Pancreas (tissue), 10 donors: ENCODE results near the gene SLC13A5. TPM values are rescaled to one million over a fixed set of nuclear protein-coding genes. Genes with fewer than 3 reads are reported as not detected.

Source experiments
- ATAC-seq, 4 donors: fragments of 200-7000 bp; cut with Tn5 transposase; one replicate each; pipeline versions ENCODE4 v1.8.0 to v1.9.1; 2020; ENCODE audit warnings: mild to moderate bottlenecking in 4 of 4, moderate library complexity in 4 of 4
- DNase-seq, 6 donors: peaks; one replicate each; pipeline ENCODE4 v3.0.0-alpha.2; 2020
- FAIRE-seq: peaks from 2 replicates; lab custom pipeline; 2012; peaks lifted over from hg19 to GRCh38; lab: Jason Lieb, UNC
- H3K27ac ChIP-seq, 4 donors: fragments of 200-600 bp; sonication (generic); 1 replicate in 3 of 4; 2 replicates in 1 of 4; pipeline versions ENCODE4 v1.5.0 to v1.8.0; 2020
- H3K27me3 ChIP-seq, 4 donors: fragments of 200-600 bp; one replicate each; pipeline ENCODE4 v1.8.0; 2021
- H3K36me3 ChIP-seq, 3 donors: fragments of 200-600 bp; sonication (generic) in 1 of 3; one replicate each; pipeline versions ENCODE4 v1.5.0 to v1.8.0; 2020 to 2021
- H3K4me1 ChIP-seq, 3 donors: fragments of 200-600 bp; one replicate each; pipeline ENCODE4 v1.8.0; 2021
- H3K4me3 ChIP-seq, 4 donors: fragments of 200-600 bp; sonication (generic) in 2 of 4; one replicate each; pipeline versions ENCODE4 v1.5.0 to v1.8.0; 2020 to 2021
- H3K9me3 ChIP-seq, 4 donors: fragments of 200-600 bp; one replicate each; pipeline ENCODE4 v1.8.0; 2021
- CTCF ChIP-seq, 4 donors: fragments of 200-600 bp; sonication (generic) in 3 of 4; IDR thresholded peaks; one replicate each; pipeline versions ENCODE4 v1.5.0 to v1.8.0; 2021; ENCODE audit warnings: antibody characterized with exemption in 4 of 4
- WGBS, 2 donors: extraction: QIAGEN DNeasy Blood & Tissue Kit; methylation state at CpG; one replicate each; pipeline ENCODE4 v1.1.7; 2013; 5-methylcytosine and 5-hydroxymethylcytosine counted together
- intact Hi-C, 3 donors: fragments of 100-400 bp; cut with DNase I; formaldehyde crosslinking; loops; one replicate each; pipeline versions ENCODE4 v1.11.1 to v1.14.2; 2022
- polyA plus RNA-seq, 2 donors: library from polyadenylated mRNA; stranded (reverse); fragments of 200-250 nt; gene quantifications; one replicate each; pipeline ENCODE4 v1.2.3, GENCODE V29; 2013
- total RNA-seq, 6 donors: library from RNA; stranded (reverse); fragmentation: NEBNext Ultra II Directional in 4 of 6; extraction: Animal tissue kit (Norgen Biotek cat#: 25700) in 4 of 6; gene quantifications; one replicate each; pipeline versions ENCODE4 v1.2.1 to v1.2.4, GENCODE V29; 2021 to 2023
- donor health status: healthy with polysubstance abuse.
- donor health status: DM: no; HTN: no; CAD: no; lungs with moderate emphysema.
- donor health status: DM: no; HTN: no; CAD: no.
- donor health status: control.
- donor health status: control.
- donor health status: Bipolar disorder and iron deficiency.
- donor health status: DM: yes; HTN: yes; CAD: no.
- donor health status: DM: no; HTN: no; CAD: no.
- donor health status: DM: no; HTN: no; CAD: no.
- donor health status: DM: yes; HTN: yes; CAD: no.

Gene SLC13A5
- total and polyA plus RNA-seq, 8 donors: 0.15 to 0.47 (median 0.25) TPM; not detected in 4

DNA sequence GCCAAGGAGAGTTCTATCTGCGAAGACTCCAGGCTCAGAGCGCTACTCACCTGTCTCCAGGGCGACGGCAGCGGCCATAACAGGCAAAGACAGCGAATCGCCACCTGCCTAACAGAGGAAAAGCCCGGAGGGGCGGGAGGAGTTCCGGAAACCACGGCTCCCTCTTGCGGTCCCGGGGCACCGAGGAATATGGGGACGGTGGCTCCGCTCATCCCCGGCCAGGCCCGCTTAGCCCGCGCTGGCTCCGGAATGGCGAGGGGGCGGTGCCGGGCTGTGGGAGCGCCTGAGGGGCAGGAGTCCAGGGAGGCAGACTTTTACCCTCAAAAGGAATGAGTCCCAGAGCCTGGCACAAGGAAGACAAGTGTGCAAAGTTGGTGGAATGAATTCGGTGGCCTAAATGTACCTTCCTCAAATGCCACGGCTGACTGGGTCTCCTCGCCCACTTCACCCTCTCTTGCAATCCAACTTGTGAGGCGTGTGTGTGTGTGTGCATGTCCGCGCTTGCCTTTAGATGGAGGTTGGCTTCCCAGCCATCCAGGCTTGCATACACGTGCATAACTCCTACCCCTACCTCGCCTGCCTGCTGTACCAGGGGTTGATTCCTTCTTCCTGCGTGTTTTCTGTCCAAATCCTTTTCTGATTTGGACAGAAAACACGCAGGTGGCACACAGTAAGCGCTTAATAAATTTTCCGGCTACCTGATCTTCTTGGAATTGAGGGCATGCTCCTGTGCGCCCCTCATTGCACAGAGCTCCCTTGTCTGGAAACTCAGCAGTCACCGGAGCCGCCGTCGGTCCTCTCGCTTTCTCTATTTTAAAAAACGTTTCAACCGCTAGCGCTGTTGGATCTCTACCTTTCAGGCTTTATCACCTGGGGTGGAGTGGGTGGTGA, 58.1 kb downstream of the SLC13A5 start:
- FAIRE-seq: no peak

DNA sequence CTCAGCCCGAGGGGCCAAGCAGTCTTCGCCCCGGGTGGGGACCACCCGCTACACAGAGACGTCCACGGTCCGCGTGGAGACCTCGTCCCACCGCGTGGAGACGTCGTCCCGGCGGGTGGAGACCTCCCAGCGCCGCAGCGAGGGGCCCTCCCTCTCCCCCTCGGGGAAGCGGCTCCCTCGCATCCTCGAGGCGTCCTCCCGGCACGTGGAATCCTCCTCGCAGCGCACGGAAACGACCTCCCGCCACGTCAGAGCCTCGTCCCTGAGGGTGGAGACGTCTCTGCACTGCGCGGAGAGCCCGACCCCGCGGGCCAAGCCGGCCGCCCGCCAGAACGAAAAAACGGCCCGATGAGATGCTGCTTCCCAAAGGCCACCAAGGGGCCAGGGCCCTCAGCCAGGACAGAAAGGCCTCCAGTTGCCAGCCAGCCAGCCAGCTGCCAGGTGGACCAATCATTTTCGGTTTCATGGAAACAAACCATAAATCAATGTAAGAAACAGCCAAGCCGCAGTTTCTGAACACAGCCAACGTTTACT, 61.2 kb downstream of the SLC13A5 start:
- FAIRE-seq: no peak

More for the DNA sequence above, 58.1 kb downstream of the SLC13A5 start:
- 33 to 43% methylated on average over 45 to 46 of the region's 46 CpGs for WGBS, 2 donors
- H3K27ac ChIP-seq: no peak overlapping the region
- H3K4me1 ChIP-seq: peaks cover 12 to 29% (median 16%) of the 10 kb centered on the region in 3 donors
- intact Hi-C loops: no loop called here
- ATAC-seq: peak in 3 of 4 donors; percentile 12 to 61 (median 48)
- peak overlapping the region in 2 of 4 donors; percentile 7 to 64 for H3K4me3 ChIP-seq
- H3K36me3 ChIP-seq: peaks cover 0 to under 1% (median 0%) of the 10 kb centered on the region in 3 donors
- no peaks in the 10 kb centered on the region for H3K9me3 ChIP-seq
- peak; percentile 39 to 89 (median 72) for DNase-seq
- H3K27me3 ChIP-seq: no peaks in the 10 kb centered on the region
- no peak for TF ChIP-seq CTCF (IDR thresholded peaks at IDR 0.05)

GRCh38 chr17:6651354-6651918, 61.7 kb downstream of the SLC13A5 start, which contains the start of the genes C17orf100 and MED31:
TSS of gene C17orf100 (plus strand) at chr17:6651762. CDS start at chr17:6651914, 152 bp downstream.
TSS of gene MED31 (minus strand) at chr17:6651605. CDS start at chr17:6651528, 77 bp downstream.
- WGBS, 2 donors: 1 to 2% methylated on average over 35 of the region's 35 CpGs

More for the DNA sequence above, 61.2 kb downstream of the SLC13A5 start:
- Histone ChIP-seq H3K27me3 (no peaks in the 10 kb centered on the region), H3K36me3 (peaks cover 0 to 9% (median 0%) of the 10 kb centered on the region in 3 donors), H3K27ac (peak overlapping the region; percentile 69 to 91 (median 85)), H3K4me1 (peaks cover 12 to 33% (median 16%) of the 10 kb centered on the region in 3 donors), H3K4me3 (peak overlapping the region; percentile 49 to 64 (median 60)), H3K9me3 (no peaks in the 10 kb centered on the region)
- intact Hi-C loops: no loop called here
- WGBS, 2 donors: 3 to 4% methylated on average over 34 to 47 of the region's 47 CpGs
- DNase-seq (peak; percentile 61 to 83 (median 72)), ATAC-seq (peak; percentile 57 to 66 (median 60))
- TF ChIP-seq CTCF (IDR thresholded peaks at IDR 0.05): no peak

GRCh38 chr17:6648181-6648580, 65.0 kb downstream of the SLC13A5 start:
- H3K36me3 ChIP-seq: peaks cover 0 to 20% (median 5%) of the 10 kb centered on the region in 3 donors
- intact Hi-C loops: loop anchor here in 1 of 3 donors (10.0 kb wide), 1 partner anchor 173 kb away; no protein-coding TSS in a partner anchor
- ATAC-seq (no peak), FAIRE-seq (no peak), DNase-seq (no peak)
- H3K9me3 ChIP-seq: no peaks in the 10 kb centered on the region
- H3K27me3 ChIP-seq: no peaks in the 10 kb centered on the region
- H3K4me3 ChIP-seq: no peak overlapping the region
- TF ChIP-seq CTCF (IDR thresholded peaks at IDR 0.05): no peak
- peaks cover 9 to 22% (median 12%) of the 10 kb centered on the region in 3 donors for H3K4me1 ChIP-seq
- no peak overlapping the region for H3K27ac ChIP-seq

More at GRCh38 chr17:6651354-6651918, 61.7 kb downstream of the SLC13A5 start, which contains the start of the genes C17orf100 and MED31:
- H3K9me3 ChIP-seq: no peaks in the 10 kb centered on the region
- H3K4me1 ChIP-seq: peaks cover 12 to 33% (median 16%) of the 10 kb centered on the region in 3 donors
- H3K36me3 ChIP-seq: peaks cover 0 to 9% (median 0%) of the 10 kb centered on the region in 3 donors
- TF ChIP-seq CTCF (IDR thresholded peaks at IDR 0.05): no peak
- peak; percentile 94 to 98 (median 98) for DNase-seq
- no peaks in the 10 kb centered on the region for H3K27me3 ChIP-seq
- peak; percentile 61 for FAIRE-seq
- intact Hi-C loops: no loop called here
- H3K27ac ChIP-seq: peak within 1 kb of the TSS; percentile 69 to 91 (median 85)
- peak within 1 kb of the TSS; percentile 49 to 64 (median 60) for H3K4me3 ChIP-seq
- ATAC-seq: peak; percentile 93 to 99 (median 94)
